ENCODE measurements around the gene MALT1. TPM values are rescaled to one million over a fixed set of nuclear protein-coding genes. Genes with fewer than 3 reads are reported as not detected.
"Not testable (repeated sequence)": the region's sequence is repeated elsewhere in the genome, so short reads cannot be mapped to it uniquely, and the experiment has no call there.

The MALT1 gene
- total RNA-seq, 1 donor from 2014 or later: 25.8 TPM

GRCh38 chr18:58639751-58640427 is 31.4 kb upstream of the MALT1 start:
- H3K36me3 ChIP-seq: no peaks in the 10 kb centered on the region
- intact Hi-C loops (cut with DNase I): no loop called here
- no peak overlapping the region for H3K4me3 ChIP-seq
- ATAC-seq: no peak
- H3K9me3 ChIP-seq: no peaks in the 10 kb centered on the region
- no peak for DNase-seq
- H3K27ac ChIP-seq: no peak overlapping the region
- no peaks in the 10 kb centered on the region for H3K27me3 ChIP-seq
- TF ChIP-seq, protein P1, sequence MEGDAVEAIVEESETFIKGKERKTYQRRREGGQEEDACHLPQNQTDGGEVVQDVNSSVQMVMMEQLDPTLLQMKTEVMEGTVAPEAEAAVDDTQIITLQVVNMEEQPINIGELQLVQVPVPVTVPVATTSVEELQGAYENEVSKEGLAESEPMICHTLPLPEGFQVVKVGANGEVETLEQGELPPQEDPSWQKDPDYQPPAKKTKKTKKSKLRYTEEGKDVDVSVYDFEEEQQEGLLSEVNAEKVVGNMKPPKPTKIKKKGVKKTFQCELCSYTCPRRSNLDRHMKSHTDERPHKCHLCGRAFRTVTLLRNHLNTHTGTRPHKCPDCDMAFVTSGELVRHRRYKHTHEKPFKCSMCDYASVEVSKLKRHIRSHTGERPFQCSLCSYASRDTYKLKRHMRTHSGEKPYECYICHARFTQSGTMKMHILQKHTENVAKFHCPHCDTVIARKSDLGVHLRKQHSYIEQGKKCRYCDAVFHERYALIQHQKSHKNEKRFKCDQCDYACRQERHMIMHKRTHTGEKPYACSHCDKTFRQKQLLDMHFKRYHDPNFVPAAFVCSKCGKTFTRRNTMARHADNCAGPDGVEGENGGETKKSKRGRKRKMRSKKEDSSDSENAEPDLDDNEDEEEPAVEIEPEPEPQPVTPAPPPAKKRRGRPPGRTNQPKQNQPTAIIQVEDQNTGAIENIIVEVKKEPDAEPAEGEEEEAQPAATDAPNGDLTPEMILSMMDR (IDR thresholded peaks at IDR 0.05): no peak
- H3K4me1 ChIP-seq: no peaks in the 10 kb centered on the region

DNA sequence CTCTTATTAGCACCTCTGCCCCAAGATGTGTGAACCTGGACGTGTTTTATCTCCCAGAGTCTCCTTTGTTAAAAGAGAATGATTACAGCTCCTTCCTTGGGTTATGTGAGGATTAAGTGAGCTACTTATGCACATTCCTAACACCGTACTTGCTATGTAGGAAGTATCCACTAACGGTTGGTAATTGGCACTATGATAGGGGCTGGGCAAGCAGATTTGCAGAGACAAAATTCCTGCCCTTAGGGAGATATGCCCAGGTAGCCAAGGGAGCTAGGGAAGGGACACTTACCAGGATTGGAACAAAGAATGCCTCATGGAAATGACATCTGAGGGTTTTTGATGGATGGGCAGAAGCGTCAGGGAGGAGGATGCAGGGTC is 30.8 kb upstream of the MALT1 start:
- no peak overlapping the region for H3K27ac ChIP-seq
- no peaks in the 10 kb centered on the region for H3K36me3 ChIP-seq
- TF ChIP-seq, protein P1 (IDR thresholded peaks at IDR 0.05): no peak
- no peaks in the 10 kb centered on the region for H3K4me1 ChIP-seq
- H3K27me3 ChIP-seq: no peaks in the 10 kb centered on the region
- intact Hi-C loops (cut with DNase I): no loop called here
- H3K4me3 ChIP-seq: no peak overlapping the region
- ATAC-seq (no peak), DNase-seq (no peak)
- H3K9me3 ChIP-seq: no peaks in the 10 kb centered on the region

- intact Hi-C loops (cut with DNase I): no loop called here
- Histone ChIP-seq H3K36me3 (no peaks in the 10 kb centered on the region), H3K27me3 (no peaks in the 10 kb centered on the region), H3K9me3 (no peaks in the 10 kb centered on the region), H3K4me3 (no peak overlapping the region), H3K27ac (no peak overlapping the region), H3K4me1 (no peaks in the 10 kb centered on the region)
- TF ChIP-seq, protein P1 (IDR thresholded peaks at IDR 0.05): no peak
- no peak for ATAC-seq
- no peak for DNase-seq
Observed at GRCh38 chr18:58640891-58641610, 30.2 kb upstream of the MALT1 start.

GRCh38 chr18:58643557-58643956 is 27.7 kb upstream of the MALT1 start:
- H3K9me3 ChIP-seq; intact Hi-C loops (cut with DNase I); H3K4me1 ChIP-seq; H3K27me3 ChIP-seq; ATAC-seq; H3K4me3 ChIP-seq; DNase-seq; H3K36me3 ChIP-seq; H3K27ac ChIP-seq: not testable (repeated sequence)

DNA sequence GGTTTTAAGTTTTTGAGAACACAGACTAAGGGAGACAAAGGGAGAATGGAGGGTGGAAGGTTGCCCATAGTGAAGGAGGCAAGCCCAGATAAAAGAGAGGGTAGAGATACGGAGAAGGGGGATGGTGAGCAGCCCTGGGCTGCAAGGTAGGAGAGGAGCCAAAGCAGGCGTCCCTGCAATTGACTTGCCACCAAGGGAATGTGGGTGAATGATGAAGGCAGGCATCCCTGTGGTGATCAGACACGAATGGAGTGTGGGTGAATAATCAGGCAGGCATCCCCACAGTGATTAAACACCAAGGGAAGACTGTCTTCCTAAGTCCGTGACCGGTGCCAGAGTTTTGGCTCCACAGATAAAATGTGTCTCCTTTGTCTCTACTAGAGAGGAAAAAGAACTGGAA is 25.9 kb upstream of the MALT1 start:
- Histone ChIP-seq H3K9me3 (no peaks in the 10 kb centered on the region), H3K27ac (no peak overlapping the region), H3K27me3 (no peaks in the 10 kb centered on the region), H3K4me1 (no peaks in the 10 kb centered on the region), H3K4me3 (no peak overlapping the region), H3K36me3 (no peaks in the 10 kb centered on the region)
- intact Hi-C loops (cut with DNase I): no loop called here
- DNase-seq (no peak), ATAC-seq (no peak)
- TF ChIP-seq, protein P1 (IDR thresholded peaks at IDR 0.05): no peak

- ATAC-seq: no peak
- H3K4me1 ChIP-seq: no peaks in the 10 kb centered on the region
- intact Hi-C loops (cut with DNase I): no loop called here
- H3K27ac ChIP-seq: no peak overlapping the region
- H3K9me3 ChIP-seq: no peaks in the 10 kb centered on the region
- no peaks in the 10 kb centered on the region for H3K36me3 ChIP-seq
- TF ChIP-seq, protein P1 (IDR thresholded peaks at IDR 0.05): no peak
- no peak overlapping the region for H3K4me3 ChIP-seq
- H3K27me3 ChIP-seq: no peaks in the 10 kb centered on the region
- DNase-seq: no peak
Observed at GRCh38 chr18:58646334-58646862, 24.9 kb upstream of the MALT1 start.
